DMS153 treated with DMSO at 0.1 percent for 48 hours (cell line): ENCODE results near the gene HS6ST1.

Experiments
- DNase-seq: peaks from one replicate; lab custom pipeline; 2025; ENCODE audit not compliant: unreplicated experiment; lab: John Stamatoyannopoulos, UW

HS6ST1 gene

GRCh38 chr2:128311216-128311754 lies 7.4 kb downstream of the HS6ST1 start:
- DNase-seq: no peak

- DNase-seq: no peak
These were observed 7.9 kb downstream of the HS6ST1 start for GRCh38 chr2:128310761-128311160.

GRCh38 chr2:128310094-128310716 lies 8.5 kb downstream of the HS6ST1 start:
- DNase-seq: no peak

GRCh38 chr2:128309280-128310093 lies 9.2 kb downstream of the HS6ST1 start:
- DNase-seq: peak; percentile 62

GRCh38 chr2:128308889-128309279 lies 9.8 kb downstream of the HS6ST1 start:
- no peak for DNase-seq

GRCh38 chr2:128308284-128308731 lies 10.4 kb downstream of the HS6ST1 start:
- no peak for DNase-seq

- no peak for DNase-seq
These were observed 11.1 kb downstream of the HS6ST1 start for GRCh38 chr2:128307595-128307994.

- no peak for DNase-seq
These were observed 11.7 kb downstream of the HS6ST1 start for GRCh38 chr2:128306931-128307460.

GRCh38 chr2:128306081-128306930 lies 12.4 kb downstream of the HS6ST1 start:
- DNase-seq: peak; percentile 78

GRCh38 chr2:128305555-128306080 lies 13.1 kb downstream of the HS6ST1 start:
- DNase-seq: peak; percentile 43

GRCh38 chr2:128304715-128305554 lies 13.7 kb downstream of the HS6ST1 start:
- peak; percentile 86 for DNase-seq

- no peak for DNase-seq
These were observed 14.3 kb downstream of the HS6ST1 start for GRCh38 chr2:128304330-128304714.

- DNase-seq: no peak
These were observed 14.8 kb downstream of the HS6ST1 start for GRCh38 chr2:128303911-128304310.

- DNase-seq: no peak
These were observed 15.4 kb downstream of the HS6ST1 start for GRCh38 chr2:128303095-128303791.

- no peak for DNase-seq
These were observed 16.0 kb downstream of the HS6ST1 start for GRCh38 chr2:128302744-128303067.

- no peak for DNase-seq
These were observed 16.5 kb downstream of the HS6ST1 start for GRCh38 chr2:128302011-128302743.

GRCh38 chr2:128301501-128301966 lies 17.1 kb downstream of the HS6ST1 start:
- DNase-seq: no peak

GRCh38 chr2:128301021-128301420 lies 17.6 kb downstream of the HS6ST1 start:
- DNase-seq: no peak
